Cardiac muscle cell (in vitro differentiated cells and primary cell): ENCODE data around the gene FGF19. TPM values are rescaled to one million over a fixed set of nuclear protein-coding genes. Genes with fewer than 3 reads are reported as not detected.

Experiments
- DNase-seq, 2 donors: peaks; one replicate each; pipeline versions ENCODE4 v3.0.0 to v3.0.0-alpha.2; 2010 to 2017; ENCODE audit warnings: low read depth in 1 of 2, low spot score in 1 of 2
- H3K27ac ChIP-seq: fragments of 200-600 bp; sonication (generic); 2 replicates; pipeline ENCODE4 v1.5.1; 2016
- H3K27me3 ChIP-seq: fragments of 200-600 bp; sonication (generic); 2 replicates; pipeline ENCODE4 v1.6.0; 2016; ENCODE audit warnings: control low read depth
- H3K36me3 ChIP-seq: fragments of 200-600 bp; sonication (generic); 2 replicates; pipeline ENCODE4 v1.5.1; 2016; ENCODE audit warnings: control low read depth
- H3K4me1 ChIP-seq: fragments of 200-600 bp; sonication (generic); 2 replicates; pipeline ENCODE4 v1.8.1; 2017; ENCODE audit warnings: low read depth, mild to moderate bottlenecking, mixed run types
- H3K4me3 ChIP-seq: fragments of 200-600 bp; sonication (generic); 2 replicates; pipeline ENCODE4 v1.5.1; 2016; ENCODE audit warnings: mild to moderate bottlenecking
- H3K9me3 ChIP-seq: fragments of 200-600 bp; sonication (generic); 2 replicates; pipeline ENCODE4 v1.5.1; 2017; ENCODE audit warnings: low read depth, mild to moderate bottlenecking, control low read depth
- polyA plus RNA-seq: library from polyadenylated mRNA; unstranded; fragments of >200 nt; fragmentation: Nextera tagmentation; extraction: Ambion mirVana; gene quantifications from 2 replicates; pipeline ENCODE4 v1.2.1, GENCODE V29; 2016
- total RNA-seq: library from RNA; depleted of rRNA; stranded (reverse); fragments of >200 nt; gene quantifications from 2 replicates; pipeline ENCODE4 v1.2.3, GENCODE V29; 2016
- TF ChIP-seq, protein P1 (sequence below): IDR thresholded peaks from 2 replicates; pipeline ENCODE4 v1.5.1; 2012; ENCODE audit warnings: low read depth, mild to moderate bottlenecking, low read length

FGF19 gene
- total and polyA plus RNA-seq, 2 experiments from 2014 or later: not detected

GRCh38 chr11:69702769-69703452 lies 911 bp downstream of the FGF19 start:
- TF ChIP-seq, protein P1, sequence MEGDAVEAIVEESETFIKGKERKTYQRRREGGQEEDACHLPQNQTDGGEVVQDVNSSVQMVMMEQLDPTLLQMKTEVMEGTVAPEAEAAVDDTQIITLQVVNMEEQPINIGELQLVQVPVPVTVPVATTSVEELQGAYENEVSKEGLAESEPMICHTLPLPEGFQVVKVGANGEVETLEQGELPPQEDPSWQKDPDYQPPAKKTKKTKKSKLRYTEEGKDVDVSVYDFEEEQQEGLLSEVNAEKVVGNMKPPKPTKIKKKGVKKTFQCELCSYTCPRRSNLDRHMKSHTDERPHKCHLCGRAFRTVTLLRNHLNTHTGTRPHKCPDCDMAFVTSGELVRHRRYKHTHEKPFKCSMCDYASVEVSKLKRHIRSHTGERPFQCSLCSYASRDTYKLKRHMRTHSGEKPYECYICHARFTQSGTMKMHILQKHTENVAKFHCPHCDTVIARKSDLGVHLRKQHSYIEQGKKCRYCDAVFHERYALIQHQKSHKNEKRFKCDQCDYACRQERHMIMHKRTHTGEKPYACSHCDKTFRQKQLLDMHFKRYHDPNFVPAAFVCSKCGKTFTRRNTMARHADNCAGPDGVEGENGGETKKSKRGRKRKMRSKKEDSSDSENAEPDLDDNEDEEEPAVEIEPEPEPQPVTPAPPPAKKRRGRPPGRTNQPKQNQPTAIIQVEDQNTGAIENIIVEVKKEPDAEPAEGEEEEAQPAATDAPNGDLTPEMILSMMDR: no peak
- no peak overlapping the region for H3K4me3 ChIP-seq
- no peaks in the 10 kb centered on the region for H3K36me3 ChIP-seq
- no peak overlapping the region for H3K27ac ChIP-seq
- peaks cover 53% of the 10 kb centered on the region for H3K27me3 ChIP-seq
- H3K9me3 ChIP-seq: no peaks in the 10 kb centered on the region
- peaks cover 9% of the 10 kb centered on the region for H3K4me1 ChIP-seq
- DNase-seq: no peak

DNA sequence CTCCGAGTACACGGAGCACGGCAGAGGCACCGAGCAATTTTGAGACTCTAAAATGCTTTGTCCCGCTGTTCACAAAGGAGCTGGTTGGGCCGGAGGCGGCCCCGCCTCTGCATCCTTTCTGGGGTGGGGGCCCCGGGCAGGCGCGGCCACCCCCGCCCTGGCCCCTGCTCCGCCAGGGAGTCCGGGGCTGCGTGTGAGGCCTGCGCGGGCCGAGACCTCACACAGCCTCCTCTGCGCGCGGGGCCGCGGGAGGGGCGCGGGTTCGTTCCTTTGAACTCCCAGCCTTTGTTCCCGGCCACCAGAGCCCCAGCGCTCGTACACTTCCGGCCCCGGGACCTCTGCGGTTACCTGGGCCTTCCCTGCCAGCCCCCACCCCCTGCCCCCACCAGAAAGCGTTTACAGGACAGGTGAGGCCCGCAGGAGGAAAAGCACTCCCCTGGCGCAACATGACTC lies 1.6 kb downstream of the FGF19 start:
- H3K36me3 ChIP-seq: no peaks in the 10 kb centered on the region
- TF ChIP-seq, protein P1: no peak
- peaks cover 9% of the 10 kb centered on the region for H3K4me1 ChIP-seq
- no peak overlapping the region for H3K27ac ChIP-seq
- peaks cover 51% of the 10 kb centered on the region for H3K27me3 ChIP-seq
- H3K9me3 ChIP-seq: no peaks in the 10 kb centered on the region
- DNase-seq: no peak
- no peak overlapping the region for H3K4me3 ChIP-seq

- Histone ChIP-seq H3K27ac (peak overlapping the region; percentile 18), H3K4me3 (no peak overlapping the region), H3K4me1 (peaks cover 13% of the 10 kb centered on the region), H3K27me3 (peaks cover 45% of the 10 kb centered on the region), H3K36me3 (no peaks in the 10 kb centered on the region), H3K9me3 (no peaks in the 10 kb centered on the region)
- peak; percentile 84 to 89 for DNase-seq
- TF ChIP-seq, protein P1: no peak
Observed at GRCh38 chr11:69700278-69701140, 3.3 kb downstream of the FGF19 start.

- no peak overlapping the region for H3K4me3 ChIP-seq
- H3K9me3 ChIP-seq: no peaks in the 10 kb centered on the region
- H3K36me3 ChIP-seq: no peaks in the 10 kb centered on the region
- peaks cover 32% of the 10 kb centered on the region for H3K27me3 ChIP-seq
- H3K4me1 ChIP-seq: peaks cover 13% of the 10 kb centered on the region
- peak in 1 of 2 donors; percentile 26 for DNase-seq
- TF ChIP-seq, protein P1: peak; percentile 3
- no peak overlapping the region for H3K27ac ChIP-seq
Observed at GRCh38 chr11:69699213-69699612, 4.6 kb downstream of the FGF19 start.

DNA sequence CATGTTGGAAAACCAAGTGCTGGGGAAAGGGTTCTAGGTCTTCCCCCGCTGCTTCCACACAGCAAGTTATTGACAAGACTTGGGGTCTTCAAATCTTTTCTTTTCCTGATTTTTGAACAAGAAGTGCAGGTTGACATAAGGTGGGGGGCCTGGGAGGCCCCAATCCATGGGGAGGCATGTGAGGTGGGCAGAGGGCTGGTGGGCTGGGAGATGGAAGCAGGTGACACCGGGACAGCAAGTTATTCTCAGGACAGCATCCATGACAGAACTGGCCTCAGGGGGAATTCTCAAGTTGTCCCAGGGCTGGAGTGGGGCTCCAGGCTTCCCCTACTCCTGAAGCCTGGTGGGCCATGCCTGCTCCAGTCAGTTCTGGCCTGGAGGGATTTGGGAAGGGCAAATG lies 5.5 kb downstream of the FGF19 start:
- TF ChIP-seq, protein P1: no peak
- Histone ChIP-seq H3K27ac (no peak overlapping the region), H3K4me1 (peaks cover 13% of the 10 kb centered on the region), H3K4me3 (no peak overlapping the region), H3K27me3 (peaks cover 24% of the 10 kb centered on the region), H3K9me3 (no peaks in the 10 kb centered on the region), H3K36me3 (no peaks in the 10 kb centered on the region)
- no peak for DNase-seq
